Stimulated activated CD4-positive, alpha-beta T cell treated with anti-CD3 and anti-CD28 coated beads, Interleukin-15, amount 100 ng/mL, for 48 hours (primary cell): ENCODE data around the gene GBE1.
"Not testable (repeated sequence)": the region's sequence is repeated elsewhere in the genome, so short reads cannot be mapped to it uniquely, and the experiment has no call there.

Experiments
- DNase-seq, 2 donors: peaks; one replicate each; pipeline ENCODE4 v3.0.0-alpha.2; 2020; ENCODE audit warnings: low read depth in 2 of 2

GBE1 gene

DNA sequence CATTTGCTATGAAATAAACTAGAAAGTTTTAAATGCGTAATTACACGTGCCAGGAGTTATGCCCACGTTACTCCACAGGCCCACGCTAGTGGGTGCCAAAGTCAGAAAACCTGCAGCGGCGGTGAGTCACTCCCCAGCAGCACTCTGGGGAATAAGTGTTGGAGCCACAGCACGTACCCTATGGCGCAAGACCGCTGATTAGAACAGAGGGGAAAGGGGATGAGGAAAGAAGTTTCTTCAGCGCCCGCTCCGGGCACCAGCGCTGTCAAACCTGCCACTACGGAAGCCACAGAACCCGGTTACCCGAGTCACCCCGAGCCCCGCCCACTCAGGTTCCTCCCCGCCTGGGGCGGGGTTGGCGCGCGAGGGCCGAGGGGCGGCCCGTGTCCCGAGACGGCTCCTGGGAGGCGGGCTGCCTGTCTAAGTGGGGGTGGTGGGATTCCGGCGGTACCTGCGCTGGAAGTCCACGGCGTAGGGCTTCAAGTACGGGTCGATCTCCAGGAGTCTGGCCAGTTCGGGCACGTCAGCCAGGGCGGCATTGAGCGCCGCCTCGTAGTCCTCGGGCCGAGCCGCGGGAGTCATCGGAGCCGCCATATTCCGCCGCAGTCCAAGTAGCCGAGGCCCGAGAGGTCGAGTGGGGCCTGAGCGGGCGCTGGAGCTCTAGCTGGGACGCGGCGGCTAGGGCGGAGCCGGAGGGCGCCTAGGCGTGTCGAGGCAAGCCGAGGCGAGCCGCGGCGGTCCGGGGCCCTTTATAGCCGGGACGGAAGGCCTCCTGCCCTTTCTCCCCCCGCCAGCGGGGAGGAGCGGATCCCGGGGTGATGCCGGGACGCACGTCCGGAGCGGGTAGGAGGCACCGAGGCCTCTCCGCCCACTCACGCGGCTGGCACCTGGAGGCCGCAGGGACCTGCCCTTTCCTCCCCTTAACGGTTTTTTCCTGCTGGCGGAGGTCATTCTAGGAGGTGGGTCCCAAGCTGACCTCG lies at the start of gene GBE1:
Gene GBE1, minus strand, starts transcription at position 722 of the 980 bp plus-strand sequence. Its CDS starts 128 bp downstream, at position 594.
- peak; percentile 86 for DNase-seq

DNA sequence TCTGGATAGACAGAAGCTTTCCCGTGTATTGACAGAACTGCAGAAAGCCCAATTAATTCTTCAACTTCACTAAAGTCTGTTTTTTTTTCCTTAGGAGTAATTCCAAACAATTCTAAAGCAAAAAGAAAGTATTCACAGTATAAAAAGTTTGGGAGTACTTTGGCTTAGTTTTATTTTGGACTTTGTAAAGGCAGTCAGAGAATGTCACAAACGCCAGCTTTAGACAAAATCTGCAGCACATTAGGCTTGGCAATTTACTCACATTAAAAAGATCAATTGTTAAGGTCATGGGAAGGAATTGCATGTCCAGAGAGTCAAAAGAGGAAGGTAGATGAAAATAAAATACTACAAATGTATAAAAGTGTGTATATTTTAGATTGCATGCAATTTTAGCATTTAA lies 47.5 kb upstream of the GBE1 start:
- no peak for DNase-seq

DNA sequence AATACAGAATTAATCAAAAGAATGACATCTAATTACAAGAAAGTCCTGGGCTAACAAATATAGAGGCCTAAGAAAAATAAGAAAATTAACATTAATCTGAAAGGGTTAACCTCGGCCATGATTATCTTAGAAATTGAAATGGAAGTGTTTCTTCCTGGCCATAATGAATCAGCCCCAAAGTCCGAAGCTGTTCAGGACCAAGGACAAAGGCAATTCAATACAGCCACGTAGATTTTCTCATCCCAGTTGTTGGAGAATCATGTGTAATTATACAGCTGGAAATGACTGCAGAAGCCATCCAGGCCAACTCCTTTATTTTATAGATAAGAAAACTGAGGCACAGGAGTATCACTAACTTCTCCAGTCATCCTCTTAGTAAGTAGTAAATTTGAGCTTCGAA lies 38.0 kb upstream of the GBE1 start:
- DNase-seq, result no peak

DNA sequence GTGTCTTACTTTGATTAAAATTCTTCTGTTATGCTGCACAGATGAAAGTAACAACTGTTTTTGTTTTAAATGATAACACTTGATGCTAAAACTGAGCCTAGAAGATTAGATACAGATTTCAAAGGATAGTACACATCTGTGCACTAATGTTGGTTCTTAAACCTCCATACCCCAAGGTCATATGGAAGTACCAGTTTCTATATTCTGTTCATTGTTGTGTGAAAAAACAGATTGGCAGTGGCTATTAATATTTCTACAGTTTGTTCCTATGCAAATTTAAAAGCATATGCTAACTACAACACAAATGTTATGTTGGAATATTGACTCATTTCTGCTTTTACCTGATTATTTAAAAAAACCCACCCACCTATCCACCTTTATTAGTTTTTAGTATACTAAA lies 32.0 kb upstream of the GBE1 start:
- no peak for DNase-seq

DNA sequence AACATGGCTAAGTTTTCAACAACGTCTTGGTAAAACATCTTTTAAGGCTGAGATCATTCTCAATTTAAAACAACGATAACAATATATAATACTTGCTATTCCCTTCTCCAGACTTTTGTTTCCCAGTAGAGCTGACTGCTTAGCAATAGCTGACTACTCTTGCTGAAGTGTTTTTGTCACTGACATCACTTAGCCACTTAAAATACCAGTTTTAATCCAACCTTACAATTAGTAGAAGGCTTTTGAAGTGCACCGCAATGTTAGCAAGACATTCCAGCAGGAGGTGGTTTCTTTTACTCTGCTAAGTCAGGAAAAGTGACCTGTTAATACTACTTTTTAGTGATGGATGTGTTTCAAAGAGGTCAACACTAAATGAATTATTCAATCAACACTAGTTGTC lies 28.7 kb upstream of the GBE1 start:
- no peak for DNase-seq

DNA sequence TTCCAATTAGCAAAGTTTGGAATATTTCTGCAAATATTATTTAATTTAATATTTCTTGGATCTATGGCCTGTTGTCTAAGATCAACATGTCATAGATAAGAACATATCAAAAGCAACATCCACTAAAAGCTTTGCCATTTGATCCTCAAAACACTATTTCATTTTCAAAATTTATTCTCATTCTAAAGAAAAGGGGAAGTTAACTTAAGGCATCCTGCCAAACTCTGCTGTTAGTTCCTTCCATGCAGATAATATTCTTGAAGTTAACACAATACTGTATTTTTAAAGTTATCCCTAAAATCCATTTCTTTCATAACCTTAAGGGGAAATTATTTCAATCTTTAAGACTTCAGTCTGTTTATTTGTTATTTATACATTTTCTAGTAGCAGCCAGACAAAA lies 28.2 kb upstream of the GBE1 start:
- no peak for DNase-seq

DNA sequence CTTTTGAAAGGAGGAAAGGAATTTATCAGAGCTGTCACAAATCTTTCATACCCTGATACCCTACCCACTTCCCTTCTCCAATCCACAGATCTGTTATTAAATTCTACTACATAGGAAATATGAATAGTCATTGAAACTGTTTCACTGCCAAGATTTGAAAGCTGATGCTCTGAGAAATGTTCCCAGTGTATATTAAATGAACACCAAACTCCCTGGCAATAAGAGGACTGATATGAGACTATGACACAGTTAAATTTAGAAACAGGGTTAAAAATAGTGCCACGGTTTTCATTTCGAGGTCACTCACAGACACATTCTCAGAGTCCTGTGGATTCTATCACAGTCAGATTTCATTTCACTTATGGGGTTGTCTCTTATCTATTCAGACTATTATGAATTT lies 27.2 kb upstream of the GBE1 start:
- DNase-seq, result no peak

DNA sequence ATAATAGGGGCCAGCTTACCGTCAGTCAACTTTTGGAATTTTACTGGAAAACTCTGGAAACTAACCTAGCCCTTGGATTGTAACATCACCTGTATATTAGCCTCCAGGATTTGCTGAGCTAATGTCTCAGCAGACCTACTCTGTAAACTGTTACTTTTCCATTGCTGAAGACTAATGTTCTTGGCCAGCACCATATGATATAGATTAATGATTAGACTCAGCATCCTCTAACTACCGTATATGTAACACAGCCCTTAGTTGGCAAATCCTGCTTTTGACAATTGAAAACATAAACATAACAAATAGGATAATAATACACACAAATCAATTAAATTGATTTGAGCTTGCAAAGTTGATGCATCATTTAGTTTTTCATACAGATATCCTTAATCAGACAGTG lies 26.6 kb upstream of the GBE1 start:
- DNase-seq, result no peak

DNA sequence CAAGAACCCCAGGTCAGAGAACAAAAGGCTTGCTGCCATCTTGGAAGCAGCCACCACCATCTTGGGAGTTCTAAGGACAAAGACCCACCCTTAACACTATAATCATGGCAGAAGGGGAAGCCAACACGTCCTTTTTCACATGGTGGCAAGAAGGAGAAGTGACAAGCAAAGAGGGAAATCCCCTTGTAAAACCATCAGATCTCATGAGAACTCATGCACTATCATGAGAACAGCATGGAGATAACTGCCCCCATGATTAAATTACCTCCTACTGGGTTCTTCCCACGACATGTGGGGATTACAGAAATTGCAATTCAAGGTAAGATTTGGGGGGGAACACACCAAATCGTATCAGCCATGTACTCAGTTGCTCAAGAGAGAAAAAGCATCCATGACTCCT lies 21.1 kb upstream of the GBE1 start:
- DNase-seq, result no peak

DNA sequence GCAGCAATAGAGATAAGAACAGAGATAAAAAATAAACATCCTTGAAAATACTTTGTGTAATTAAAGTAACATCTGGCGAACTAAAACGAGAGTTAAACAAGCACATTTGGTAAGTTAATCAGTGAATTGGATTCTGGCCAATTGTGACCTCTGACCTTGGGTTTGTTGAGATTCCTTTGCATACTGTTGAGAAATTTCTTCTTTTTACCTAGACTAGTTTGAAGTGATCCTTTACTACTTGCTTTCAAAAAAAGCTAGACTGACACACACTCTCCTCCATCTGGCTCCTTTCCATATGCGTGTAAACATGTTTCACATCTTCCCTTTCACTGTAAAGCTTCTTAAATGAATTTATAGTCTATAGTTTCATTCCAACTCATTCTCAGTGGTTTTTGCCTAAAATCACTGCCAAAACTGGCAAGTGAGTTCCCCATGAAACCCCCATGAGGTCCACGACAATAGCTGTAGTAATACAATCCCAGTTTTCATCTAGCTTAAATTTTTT lies 17.3 kb upstream of the GBE1 start:
- no peak for DNase-seq

DNA sequence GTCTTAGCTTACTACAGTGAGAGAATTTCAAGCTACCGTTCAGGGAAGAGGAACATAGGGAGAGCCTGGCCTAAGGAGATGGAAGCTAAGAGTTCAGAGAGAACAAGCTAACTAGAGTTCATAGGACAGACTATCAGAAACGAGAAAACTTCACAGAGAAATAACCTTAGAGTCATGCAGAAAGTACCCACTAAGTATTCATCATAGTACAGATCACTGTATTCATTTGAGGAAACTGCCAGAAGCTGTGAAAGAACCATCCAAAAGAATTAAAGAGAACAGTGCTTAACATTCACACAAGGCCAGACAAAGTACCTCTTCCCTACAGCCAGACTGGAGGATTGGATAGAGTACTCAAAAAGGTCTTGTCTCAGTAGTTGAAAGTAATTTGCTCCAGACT lies 15.2 kb upstream of the GBE1 start:
- DNase-seq, result no peak

DNA sequence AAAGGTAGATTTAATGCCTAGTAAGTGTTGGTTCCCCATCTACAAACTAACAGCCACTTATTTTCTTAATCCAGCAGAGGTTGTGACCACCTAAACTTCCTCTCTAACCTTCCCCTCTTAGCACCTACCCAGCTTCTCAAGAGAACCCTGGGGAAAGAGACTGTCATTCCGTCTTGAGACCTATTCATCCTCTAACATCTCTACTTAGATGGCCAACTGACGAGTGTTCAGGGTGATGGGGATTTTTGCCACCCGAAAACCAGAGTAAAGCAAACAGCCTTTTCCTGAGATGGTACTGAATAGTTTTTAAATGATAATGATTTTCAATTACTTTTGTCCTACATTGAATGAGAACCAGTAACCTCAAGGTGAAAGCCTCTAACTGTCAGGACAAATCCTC lies 9.3 kb upstream of the GBE1 start:
- DNase-seq, result no peak

DNA sequence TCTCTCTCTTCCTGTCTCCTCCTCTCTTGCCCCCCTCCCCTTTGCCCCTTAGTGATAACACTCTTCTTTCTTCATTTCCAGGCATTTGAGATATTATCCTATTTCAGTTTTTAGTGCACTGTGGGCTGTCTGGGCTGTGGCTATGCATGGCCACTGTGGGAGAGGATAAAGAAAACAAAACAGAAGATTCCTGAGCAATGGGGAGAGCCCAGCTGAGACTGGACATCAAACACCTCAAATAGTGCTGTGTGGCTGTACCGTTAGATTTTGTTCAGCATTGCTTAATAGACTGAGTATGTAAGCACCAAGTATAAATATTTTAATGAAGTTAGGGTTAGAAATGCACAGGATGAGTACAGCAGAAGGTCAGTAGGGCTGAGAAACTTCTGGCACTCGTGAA lies 7.9 kb upstream of the GBE1 start:
- DNase-seq, result no peak

DNA sequence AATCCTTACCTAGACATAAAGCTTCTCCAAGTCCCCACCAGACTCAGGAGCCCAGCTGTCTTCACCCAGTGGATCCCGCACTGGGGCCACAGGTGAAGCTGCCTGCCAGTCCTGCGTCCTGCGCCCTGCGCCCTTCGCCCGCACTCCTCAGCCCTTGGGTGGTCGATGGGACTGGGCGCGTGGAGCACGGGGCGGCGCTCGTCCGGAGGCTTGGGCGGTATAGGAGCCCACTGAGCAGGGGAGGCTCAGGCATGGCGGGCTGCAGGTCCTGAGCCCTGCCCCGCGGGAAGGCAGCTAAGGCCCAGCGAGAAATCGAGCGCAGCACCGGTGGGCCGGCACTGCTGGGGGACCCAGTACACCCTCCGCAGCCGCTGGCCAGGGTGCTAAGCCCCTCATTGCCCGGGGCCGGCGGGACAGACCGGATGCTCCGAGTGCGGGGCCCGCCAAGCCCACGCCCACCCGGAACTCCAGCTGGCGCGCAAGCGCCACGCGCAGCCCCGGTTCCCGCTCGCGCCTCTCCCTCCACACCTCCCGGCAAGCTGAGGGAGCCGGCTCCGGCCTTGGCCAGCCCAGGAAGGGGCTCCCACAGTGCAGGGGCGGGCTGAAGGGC lies 5.9 kb upstream of the GBE1 start:
- DNase-seq, result not testable (repeated sequence)

DNA sequence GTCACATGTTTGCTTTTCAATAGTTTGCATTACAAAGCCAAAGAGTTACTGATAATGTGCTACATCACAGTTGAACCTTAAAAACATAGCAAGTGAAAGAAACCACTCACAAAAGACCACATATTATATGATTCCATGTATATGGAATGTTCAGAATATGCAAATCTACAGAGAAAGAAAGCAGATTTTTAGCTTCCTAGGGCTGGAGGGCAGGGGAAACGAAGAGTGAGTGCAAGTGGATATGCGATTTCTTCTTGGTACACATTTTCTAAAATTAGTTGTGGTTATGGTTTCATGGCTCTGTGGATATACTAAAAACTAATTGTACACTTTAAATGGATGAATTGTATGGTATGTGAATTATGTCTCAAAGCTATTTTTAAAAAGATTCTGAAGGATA lies 4.0 kb upstream of the GBE1 start:
- no peak for DNase-seq

DNA sequence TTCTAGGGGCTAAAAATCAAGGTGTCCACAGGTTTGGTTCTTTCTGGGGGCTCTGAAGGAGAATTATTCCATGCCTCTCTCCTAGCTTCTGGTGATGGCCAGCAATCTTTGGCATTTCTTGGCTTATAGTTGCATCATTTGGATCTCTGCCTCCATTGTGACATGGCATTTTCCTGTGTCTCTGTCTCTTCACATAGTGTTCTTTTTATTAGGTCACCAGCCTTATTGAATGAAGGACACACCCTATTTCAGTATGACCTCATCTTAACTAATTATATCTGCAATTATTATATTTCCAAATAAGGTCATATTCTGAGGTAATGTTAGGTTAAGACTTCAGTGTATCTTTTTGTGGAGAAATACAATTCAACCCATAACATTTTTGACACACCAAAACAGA lies 3.2 kb upstream of the GBE1 start:
- no peak for DNase-seq

DNA sequence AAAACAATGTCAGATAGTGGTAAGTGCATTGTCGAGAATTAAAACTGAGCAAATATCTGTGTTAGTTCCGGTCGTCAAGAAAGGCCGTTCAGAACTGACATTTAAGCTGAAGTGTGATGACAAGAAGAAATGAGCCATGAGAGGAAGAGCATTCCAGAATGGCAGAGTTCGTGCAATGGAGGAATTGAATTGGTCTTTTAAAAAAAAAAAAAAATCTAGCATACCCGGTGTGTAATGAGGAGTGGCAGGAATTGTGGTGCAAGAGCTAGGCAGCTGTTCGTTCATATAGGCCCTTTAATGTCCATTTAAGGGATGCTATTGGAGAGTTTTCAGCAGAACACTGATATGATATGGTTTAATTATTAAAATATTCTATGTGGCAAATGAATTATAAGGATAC lies 2.6 kb upstream of the GBE1 start:
- DNase-seq, result no peak

DNA sequence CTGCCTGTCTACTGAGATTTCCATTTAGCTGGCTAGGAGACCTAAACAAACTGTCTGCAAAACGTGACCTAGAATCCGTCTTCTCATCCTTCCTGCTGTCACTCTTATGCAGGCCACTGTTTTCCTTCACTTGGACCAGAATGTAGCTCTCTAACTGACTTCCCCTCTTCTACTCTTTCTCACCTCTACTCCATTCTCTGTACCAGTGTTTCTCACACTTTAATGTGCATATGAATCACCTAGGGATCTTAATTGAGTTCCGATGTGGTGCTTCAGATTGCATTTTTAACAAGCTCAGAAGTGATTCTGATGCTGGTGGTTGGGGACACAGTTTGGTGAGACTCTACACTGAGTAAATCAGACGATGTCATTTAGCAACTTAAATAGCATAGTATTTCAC lies 1.6 kb upstream of the GBE1 start:
- DNase-seq, result no peak

DNA sequence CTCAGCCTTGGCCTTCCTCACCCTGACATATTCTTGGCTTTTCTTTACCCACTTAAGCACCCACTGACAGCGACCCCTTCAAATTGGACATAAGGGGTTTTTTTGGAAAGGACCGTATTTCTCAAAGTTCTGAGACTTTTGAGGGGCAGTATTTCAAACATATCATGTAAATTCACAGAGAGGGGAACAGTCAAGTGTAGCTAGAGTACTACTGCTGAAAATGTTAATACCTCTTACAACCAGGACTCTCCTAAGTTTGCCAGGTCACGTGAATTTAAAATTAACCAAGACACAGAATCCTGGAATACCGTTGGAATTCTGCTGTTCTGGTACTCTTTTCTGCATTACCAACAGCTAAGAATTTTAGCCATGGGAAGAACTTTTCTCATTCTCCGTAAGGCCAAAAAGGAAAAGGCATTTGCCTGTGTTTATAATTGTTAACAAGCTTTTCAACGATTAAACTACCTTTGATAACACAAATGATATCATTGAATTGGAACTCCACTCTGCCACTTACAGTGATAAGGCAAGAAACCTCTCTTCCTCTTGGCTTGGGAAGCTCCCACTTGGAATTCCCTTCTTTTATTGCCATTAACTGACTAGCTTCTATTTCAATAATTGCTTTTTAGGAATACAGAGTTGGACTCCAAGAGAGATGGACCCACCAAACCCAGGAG lies 597 bp upstream of the GBE1 start:
- no peak for DNase-seq

DNA sequence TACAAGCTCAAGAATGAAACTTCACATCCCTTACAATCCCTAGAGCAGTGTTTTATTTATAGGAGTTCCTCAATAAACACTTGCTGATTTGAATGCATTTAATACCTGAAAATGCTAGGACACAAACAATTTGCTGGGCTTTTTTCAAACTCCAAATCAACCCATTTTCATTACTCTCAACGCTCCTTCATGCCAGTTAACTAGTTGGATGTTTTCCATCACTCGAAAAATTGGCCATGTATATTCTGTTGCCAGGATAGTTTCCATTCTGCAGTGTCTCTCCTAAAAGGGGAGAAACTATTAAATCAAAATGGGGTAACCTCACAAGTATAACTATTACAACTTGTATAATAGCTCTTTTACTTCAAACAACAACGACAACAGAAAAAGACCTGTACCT lies 1.2 kb downstream of the GBE1 start:
- no peak for DNase-seq

DNA sequence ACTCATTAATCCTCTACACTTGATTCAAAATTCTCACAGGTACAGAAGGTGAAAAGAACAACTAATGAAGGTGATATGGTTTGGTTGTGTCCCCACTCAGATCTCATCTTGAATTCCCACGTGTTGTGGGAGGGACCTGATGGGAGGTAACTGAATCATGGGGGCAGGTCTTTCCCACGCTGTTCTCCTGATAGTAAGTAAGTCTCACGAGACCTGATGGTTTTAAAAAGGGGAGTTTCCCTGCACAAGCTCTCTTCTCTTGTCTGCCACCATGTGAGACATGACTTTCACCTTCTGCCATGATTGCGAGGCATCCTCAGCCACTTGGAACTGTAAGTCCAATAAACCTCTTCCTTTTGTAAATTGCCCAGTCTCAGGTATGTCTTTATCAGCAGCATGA lies 2.7 kb downstream of the GBE1 start:
- DNase-seq, result not testable (repeated sequence)

DNA sequence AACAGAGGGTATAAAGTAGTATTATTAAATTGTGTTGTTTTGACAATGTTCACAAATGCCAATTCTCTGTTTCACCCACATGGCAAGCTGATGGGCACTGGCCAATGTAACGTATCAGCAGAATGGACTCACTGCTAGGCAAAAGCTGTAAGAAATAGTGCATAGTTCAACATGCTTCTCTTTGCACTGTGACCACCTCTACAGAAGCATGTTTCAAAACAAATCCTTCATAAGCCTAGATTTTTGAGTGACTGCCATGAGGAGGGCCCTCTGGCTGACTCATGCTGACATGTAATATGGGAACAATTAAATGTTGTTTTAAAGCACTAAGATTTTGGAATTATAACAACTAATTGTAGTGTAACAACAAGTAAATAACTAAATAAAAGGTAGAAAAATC lies 3.2 kb downstream of the GBE1 start:
- no peak for DNase-seq
